HG02642 (cell line): ENCODE results near the gene F7.
"Not testable (repeated sequence)": the region's sequence is repeated elsewhere in the genome, so short reads cannot be mapped to it uniquely, and the experiment has no call there.

Experiments used
- ATAC-seq: cut with Tn5 transposase; IDR thresholded peaks from one replicate; pipeline ENCODE4 v1.9.1; 2021; ENCODE audit warnings: mild to moderate bottlenecking; ENCODE audit not compliant: unreplicated experiment, poor library complexity

The F7 gene

DNA sequence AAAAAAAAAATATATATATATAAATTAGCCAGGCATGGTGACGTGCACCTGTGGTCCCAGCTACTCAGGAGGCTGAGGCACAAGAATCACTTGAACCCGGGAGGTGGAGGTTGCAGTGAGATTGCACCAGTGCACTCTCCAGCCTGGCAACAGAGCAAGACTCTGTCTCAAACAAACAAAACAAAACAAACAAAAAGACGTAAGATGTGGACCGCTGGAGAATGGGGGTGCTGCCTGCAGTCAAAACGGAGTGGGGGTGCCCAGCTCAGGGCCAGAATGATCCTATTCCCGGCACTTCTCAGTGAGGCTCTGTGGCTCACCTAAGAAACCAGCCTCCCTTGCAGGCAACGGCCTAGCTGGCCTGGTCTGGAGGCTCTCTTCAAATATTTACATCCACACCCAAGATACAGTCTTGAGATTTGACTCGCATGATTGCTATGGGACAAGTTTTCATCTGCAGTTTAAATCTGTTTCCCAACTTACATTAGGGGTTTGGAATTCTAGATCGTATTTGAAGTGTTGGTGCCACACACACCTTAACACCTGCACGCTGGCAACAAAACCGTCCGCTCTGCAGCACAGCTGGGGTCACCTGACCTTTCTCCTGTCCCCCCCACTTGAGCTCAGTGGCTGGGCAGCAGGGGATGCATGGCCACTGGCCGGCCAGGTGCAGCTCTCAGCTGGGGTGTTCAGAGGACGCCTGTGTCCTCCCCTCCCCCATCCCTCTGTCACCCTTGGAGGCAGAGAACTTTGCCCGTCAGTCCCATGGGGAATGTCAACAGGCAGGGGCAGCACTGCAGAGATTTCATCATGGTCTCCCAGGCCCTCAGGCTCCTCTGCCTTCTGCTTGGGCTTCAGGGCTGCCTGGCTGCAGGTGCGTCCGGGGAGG is at the start of gene F7:
Gene F7, plus strand, starts transcription at position 760 of the 889 bp plus-strand sequence. Its CDS starts 51 bp downstream, at position 811.
- no peak for ATAC-seq

DNA sequence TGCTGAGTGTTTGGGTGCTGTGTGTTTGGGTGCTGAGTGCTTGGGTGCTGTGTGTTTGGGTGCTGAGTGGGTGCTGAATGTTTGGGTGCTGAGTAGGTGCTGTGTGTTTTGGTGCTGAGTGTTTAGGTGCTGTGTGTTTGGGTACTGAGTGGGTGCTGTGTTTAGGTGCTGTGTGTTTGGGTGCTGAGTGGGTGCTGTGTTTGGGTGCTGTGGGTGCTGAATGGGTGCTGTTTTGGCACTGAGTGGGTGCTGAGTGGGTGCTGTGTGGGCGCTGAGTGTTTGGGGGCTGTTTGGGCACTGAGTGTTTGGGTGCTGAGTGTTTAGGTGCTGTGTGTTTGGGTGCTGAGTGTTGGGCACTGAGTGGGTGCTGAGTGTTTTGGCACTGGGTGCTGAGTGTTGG is 48.5 kb upstream of the F7 start:
- no peak for ATAC-seq

- ATAC-seq: not testable (repeated sequence)
Measured at GRCh38 chr13:113057559-113057958, 48.0 kb upstream of the F7 start.

DNA sequence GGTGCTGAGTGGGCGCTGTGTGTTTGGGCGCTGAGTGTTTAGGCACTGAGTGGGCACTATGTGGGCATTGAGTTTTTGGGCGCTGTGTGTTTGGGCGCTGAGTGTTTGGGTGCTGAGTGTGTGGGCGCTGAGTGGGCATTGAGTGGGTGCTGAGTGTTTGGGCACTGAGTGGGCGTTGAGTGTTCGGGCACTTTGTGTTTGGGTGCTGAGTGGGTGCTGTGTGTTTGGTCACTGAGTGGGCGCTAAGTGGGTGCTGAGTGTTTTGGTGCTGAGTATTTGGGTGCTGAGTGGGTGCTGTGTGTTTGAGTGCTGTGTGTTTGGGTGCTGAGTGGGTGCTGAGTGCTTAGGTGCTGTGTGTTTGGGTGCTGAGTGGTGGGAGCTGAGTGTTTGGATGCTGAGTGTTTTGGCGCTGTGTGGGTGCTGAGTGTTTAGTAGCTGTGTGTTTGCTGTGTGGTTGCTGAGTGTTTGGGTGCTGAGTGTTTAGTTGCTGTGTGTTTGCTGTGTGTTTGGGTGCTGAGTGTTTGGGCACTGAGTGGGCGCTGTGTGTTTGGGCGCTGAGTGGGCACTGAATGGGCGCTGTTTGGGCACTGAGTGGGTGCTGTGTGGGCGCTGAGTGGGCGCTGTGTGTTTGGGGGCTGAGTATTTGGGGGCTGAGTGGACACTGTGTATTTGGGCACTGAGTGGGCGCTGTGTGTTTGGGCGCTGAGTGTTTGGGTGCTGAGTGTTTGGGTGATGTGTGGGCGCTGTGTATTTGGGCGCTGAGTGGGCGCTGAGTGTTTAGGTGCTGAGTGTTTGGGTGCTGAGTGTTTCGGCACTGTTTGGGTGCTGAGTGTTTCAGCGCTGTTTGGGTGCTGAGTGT is 47.2 kb upstream of the F7 start:
- no peak for ATAC-seq

DNA sequence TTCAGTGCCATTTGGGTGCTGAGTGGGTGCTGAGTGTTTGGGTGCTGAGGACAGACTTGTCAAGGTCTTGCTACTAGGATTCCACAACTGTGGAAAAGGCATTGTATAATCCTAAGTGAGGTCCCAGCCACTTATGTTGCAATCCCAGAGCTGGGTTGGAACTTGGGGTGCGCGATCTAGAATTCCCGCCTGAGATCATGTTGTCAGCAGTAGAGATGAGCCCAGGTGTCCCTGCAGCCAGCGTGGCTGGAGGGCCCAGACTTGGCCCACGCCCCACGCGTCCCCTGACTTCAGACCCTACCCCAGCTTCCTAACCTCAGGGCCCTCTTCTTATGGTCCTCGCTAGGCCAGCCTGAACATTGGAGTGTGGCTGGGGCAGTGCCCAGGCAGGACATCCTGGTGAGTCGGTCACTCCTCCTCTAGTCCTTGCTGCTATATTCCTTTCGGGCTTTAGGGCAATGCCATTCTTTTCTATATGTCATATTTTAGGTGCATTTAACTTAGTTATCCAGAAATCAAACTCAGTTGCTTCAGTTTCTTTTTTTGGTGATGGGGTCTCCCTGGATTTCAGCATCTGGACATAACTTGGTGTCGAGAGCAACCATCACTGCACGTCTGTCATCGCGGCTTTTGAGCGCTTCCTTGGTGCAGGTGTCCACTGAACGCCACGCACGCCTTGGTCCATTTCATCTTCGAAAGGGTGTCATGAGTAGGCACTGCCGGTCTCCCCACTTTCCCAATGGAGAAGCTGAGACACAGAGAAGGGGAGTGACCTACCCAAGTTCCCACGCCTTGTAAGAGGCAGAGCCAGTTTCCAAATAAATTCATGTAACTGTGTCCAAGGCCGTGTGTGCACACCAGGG is 46.4 kb upstream of the F7 start:
- ATAC-seq: no peak

DNA sequence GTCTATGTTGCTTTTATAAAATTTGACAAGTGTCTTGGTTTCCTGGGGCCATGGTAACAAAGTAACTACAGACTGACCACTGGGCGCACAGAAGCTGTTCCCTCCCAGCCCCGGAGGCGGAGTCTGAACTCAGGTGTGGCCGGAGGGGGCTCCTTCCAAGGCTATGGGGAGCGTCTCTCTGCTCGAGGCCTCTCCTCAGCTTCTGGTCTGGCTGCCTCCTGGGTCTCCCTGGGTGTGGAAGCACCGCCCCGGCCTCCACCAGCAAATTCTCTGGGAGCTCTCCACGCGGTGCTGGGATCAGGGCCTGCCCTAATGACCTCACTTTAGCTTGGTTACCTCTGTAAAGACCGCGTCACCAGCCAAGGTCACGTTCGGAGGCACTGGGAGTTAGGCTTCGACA is 45.7 kb upstream of the F7 start:
- ATAC-seq: no peak

DNA sequence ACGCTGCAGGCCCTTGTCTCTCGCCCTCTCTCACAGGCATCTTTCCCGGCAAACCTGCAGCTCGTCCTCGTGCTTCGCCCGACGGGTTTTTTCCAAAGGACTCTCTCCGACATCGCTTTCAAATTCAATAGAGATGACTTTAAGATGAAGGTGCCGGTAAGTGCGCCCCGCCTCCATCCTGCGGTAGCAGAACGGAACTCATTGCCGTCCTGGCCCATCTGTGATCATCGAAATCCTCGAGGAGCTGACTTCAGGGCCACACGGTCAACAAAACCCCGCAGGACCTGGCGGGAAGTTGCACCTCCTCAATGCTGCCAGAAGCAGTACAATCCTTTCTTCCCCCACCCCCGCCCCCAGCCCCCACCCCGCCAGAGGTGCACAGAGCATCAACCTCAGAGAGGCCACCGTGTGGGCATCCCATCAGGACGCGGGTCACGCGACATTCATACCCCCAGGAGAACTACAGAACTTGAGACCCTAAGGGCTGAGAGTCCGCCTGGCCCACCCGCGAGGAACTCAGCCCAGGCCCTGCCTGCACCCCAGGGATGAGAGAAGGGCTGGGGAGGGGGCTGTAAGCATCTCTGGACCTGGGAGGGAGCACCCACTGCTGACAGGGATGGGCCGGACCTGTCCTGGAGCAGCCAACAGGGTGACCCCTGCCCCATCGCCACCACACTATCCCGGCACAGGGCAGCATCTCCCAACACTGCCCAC is 44.9 kb upstream of the F7 start:
- no peak for ATAC-seq

GRCh38 chr13:113061271-113061625 is 44.3 kb upstream of the F7 start:
- no peak for ATAC-seq

DNA sequence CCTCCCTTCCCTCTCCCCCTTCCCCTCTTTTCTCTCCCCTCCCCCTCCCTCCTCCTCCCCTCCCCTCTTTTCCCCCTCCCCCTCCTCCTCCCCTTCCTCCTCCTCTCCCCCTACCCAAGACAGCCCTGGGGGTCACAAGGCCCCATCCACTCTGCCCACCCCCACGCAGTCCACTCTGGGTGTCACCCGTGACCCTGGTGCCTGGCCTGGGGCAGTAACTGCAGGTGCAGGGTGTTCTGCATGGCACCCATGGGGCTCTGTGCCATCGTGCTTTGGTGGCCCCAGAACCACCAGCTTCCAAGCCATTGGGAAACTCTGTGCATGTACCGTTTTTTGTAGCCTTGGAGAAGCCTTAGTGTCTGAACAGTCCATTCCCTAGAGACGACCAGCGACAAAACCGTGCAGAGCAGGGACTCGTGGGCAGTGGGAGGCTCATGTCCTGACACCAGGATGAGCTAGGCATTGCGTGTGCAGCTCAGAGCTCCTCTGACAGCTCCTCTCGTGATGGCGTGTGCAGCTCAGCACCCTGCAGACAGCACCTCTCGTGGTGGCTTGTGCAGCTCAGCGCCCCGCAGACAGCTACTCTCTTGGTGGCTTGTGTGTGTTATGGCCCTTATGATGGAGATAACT is 43.7 kb upstream of the F7 start:
- ATAC-seq: no peak

- ATAC-seq: no peak
Measured at GRCh38 chr13:113062691-113063090, 42.9 kb upstream of the F7 start.

- ATAC-seq: no peak
Measured at GRCh38 chr13:113063091-113063491, 42.5 kb upstream of the F7 start.

DNA sequence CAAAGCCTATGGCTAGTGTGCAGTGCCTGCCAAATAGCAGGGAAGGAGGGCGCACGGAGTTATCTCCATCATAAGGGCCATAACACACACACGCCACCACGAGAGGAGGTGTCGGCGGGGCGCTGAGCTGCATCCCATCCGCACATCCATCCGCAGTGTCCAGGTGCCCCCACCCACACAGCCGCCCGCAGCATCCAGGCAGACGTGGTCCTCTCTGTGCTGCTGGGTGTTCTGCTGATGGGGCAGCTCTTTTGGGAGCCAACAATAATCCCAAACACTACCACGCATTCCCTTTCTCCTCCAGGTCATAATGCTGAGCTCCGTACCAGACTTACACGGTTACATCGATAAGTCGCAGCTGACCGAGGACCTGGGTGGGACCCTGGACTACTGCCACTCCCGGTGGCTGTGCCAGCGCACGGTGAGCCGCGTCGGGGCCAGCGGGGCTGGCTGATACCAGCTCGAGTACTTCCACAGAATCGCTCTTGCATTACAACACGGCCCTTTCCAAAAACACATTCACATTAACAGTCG is 41.5 kb upstream of the F7 start:
- ATAC-seq: no peak

DNA sequence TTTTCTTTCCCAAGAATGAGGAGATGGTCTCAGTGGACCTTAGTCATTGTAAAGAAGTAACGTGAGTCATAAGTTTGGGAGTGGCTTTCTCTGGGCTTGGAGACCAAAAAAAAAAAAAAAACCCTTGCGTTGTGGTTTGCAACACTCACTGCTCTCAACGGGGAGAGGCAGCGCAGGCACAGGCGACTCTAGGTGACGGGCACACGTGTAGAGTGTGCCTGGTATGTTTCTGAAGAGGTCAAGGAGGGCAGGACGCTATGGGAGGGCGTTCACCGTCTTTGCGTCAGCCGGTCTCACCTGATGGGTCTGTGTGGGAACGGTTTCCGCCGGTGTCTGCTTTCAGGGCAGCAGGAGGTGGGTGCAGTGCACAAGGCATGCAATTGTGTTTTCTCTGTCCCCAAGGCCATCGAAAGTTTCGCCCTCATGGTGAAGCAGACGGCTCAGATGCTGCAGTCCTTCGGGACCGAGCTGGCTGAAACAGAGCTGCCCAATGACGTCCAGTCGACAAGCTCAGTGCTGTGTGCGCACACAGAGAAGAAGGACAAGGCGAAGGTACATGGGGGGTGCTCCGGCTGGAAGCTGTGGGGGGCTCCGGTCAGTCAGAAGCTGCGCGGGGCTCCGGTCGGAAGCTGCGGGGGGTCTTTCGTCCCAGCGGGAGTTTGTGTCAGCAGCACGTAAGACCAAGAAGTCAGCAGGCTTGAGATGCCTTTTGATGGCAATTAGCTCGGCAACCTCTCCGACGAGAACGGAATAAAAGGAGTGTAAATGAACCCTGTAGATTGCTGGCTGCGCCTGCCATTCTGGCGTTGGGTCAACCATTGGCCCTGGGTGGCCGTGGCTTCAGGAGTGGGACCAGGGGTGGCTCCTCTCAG is 40.8 kb upstream of the F7 start:
- no peak for ATAC-seq

DNA sequence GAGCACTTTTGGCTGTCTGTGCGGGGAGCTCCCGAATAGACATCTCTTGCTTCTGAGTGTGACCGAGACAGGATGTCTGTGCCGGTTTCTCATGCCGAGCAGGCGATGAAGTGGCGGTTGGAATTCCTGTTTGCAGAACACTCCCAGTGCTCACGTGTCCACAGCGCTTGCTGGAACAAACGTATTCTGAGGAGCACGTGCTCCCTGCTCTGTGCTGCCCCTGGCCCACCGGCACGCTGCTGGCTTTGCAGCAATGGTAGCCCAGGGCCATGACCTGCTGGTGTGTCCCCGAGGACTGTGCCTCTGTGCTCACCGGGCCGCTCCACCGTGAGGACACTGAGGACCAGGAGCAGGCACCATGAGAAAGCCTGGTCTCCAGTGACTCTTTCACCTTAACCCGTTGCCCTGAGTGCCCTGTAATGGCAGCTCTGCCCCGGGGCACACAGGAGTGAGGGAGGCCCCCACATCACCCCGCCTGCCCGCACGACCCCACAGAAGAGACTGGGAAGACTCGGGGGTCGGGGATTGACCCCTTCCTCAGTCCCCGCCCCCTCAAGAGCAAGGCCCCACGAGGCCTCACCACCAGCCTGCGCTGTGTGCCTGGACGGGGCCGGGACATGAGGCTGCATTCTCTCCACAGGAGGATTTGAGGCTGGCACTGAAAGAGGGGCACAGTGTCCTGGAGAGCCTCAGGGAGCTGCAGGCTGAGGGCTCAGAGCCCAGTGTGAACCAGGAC is 40.0 kb upstream of the F7 start:
- ATAC-seq: no peak

DNA sequence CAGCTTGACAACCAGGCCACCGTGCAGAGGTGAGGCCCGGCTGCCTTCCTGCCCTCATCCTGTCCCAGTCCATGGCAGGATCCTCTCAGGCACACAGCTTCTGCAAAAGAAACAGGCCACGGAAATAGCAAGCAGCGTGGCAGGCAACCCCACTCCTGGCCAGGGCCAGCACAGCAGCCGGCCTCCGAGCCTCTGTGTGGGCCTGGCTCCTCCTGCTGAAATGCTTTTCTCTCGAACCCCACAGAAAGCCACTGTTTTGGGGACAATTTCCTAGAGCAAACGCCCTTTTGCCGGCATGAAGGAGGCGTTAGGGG is 39.5 kb upstream of the F7 start:
- no peak for ATAC-seq

DNA sequence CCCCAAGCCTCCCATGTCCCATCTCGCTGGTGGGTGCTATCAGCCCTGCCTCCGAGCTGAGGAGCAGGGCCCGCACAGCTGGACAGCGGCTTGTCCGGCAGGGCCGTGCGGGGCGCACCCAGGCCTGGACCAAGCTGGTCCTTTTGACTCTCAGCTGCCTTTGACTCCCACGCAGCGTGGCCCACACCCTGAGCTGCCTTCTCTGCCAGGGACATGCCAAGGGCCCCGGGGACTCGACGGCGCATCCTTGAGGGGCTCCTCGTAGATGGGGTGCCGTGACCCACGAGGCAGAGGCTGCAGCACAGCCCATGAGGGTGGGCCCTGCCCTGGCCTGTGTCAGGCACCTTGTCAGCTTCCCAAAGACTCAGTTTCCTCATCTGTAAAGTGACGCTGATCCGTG is 38.8 kb upstream of the F7 start:
- no peak for ATAC-seq

DNA sequence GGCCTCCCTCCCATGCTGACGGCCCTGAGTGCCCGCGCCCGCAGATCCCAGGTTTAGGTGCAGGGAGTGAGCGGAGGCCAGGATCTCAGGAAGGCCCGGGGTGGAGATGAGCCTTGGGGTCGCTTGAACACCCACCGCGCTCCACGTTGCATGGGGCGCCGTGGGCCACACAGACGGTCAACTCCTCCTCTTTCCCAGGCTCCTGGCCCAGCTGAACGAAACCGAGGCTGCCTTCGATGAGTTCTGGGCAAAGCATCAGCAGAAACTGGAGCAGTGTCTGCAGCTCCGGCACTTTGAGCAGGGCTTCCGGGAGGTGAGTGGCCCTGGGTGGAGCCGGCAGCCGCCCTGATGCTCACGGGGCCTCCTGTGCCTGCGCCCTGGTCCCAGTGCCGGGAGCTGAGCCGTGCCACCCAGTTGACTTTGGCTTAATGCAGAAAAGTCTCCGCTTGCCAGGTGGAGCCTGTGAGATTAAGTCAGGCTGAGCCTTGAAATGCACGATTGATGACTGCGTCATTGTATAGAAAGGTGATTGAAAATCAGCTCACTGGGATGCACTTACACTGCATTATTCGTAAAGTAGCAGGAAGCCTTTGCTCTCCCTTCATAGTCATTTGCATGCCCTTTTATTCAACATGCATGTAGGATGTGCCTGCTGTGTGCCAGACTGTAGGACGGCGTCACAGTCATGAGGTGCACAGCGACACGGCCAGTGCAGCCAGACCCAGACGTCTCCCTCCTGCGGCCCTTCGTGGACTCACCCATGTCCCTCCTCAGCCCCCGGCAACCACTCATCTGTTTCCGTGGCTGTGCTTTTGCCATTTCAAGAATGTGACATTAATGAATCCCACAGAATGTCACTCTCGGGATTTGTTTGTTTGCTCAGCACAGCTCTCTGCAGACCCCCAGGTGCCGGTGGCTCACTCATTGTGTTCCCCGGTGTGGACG is 35.5 kb upstream of the F7 start:
- no peak for ATAC-seq
